Measurements from ENCODE around the gene NFIA. TPM values are rescaled to one million over a fixed set of nuclear protein-coding genes. Genes with fewer than 3 reads are reported as not detected.

Gene NFIA
- polyA plus RNA-seq, 3 donors = 1.4 to 5.3 (median 2.4) TPM

DNA sequence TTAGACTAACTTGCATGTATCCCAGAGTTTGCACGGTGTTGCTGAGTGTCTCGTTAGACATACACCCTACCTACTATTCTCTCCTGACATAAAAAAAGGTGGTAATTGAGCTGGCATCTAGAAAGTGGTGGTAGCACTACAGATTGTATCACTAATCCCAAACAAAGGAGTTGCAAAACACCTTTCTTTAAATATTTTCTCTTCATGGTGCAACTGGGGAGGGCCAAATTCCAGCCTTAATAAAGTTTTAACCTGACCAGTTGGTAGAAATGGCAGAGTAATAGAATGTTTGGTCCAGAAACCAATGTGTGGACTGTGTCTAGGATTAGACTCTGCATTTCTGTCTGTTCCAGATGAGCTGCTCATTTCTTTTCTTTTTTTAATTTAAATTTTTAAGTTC lies 40.0 kb downstream of the NFIA start:
- Mint-ChIP-seq H3K27me3 (ENCODE audit: low read depth in 3 of 3) (no peaks in the 10 kb centered on the region), H3K4me3 (no peak overlapping the region), H3K4me1 (peaks cover 11% of the 10 kb centered on the region), H3K36me3 (no peaks in the 10 kb centered on the region), H3K9me3 (no peaks in the 10 kb centered on the region), H3K27ac (no peak overlapping the region)
- intact Hi-C loops (cut with micrococcal nuclease) = no loop called here
- TF ChIP-seq, protein P1, sequence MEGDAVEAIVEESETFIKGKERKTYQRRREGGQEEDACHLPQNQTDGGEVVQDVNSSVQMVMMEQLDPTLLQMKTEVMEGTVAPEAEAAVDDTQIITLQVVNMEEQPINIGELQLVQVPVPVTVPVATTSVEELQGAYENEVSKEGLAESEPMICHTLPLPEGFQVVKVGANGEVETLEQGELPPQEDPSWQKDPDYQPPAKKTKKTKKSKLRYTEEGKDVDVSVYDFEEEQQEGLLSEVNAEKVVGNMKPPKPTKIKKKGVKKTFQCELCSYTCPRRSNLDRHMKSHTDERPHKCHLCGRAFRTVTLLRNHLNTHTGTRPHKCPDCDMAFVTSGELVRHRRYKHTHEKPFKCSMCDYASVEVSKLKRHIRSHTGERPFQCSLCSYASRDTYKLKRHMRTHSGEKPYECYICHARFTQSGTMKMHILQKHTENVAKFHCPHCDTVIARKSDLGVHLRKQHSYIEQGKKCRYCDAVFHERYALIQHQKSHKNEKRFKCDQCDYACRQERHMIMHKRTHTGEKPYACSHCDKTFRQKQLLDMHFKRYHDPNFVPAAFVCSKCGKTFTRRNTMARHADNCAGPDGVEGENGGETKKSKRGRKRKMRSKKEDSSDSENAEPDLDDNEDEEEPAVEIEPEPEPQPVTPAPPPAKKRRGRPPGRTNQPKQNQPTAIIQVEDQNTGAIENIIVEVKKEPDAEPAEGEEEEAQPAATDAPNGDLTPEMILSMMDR (IDR thresholded peaks at IDR 0.05) = no peak
- no peaks in the 10 kb centered on the region for H3K9me3 ChIP-seq (replicated peaks in 1 of 2; ENCODE audit: control insufficient read depth in 1 of 2, insufficient read depth in 1 of 2, low read length in 2 of 2)
- WGBS (ENCODE audit: insufficient coverage) = no CpG with 5 or more reads among the region's 2 CpGs
- H3K4me1 ChIP-seq (ENCODE audit: control insufficient read depth in 1 of 2, insufficient read depth in 2 of 2, low read length in 2 of 2) = peaks cover 0 to 9% of the 10 kb centered on the region in 2 donors
- H4K20me1 ChIP-seq (ENCODE audit: insufficient read depth, low read length) = no peaks in the 10 kb centered on the region
- H3K27ac ChIP-seq (ENCODE audit: low read depth in 1 of 2, low read length in 2 of 2) = no peak overlapping the region
- DNase-seq = no peak
- no peak overlapping the region for H3K4me2 ChIP-seq (replicated peaks; ENCODE audit: extremely low read depth, low read length, poor library complexity, severe bottlenecking)
- H3K9ac ChIP-seq (ENCODE audit: insufficient read depth, low read length, poor library complexity, severe bottlenecking) = no peak overlapping the region
- H3K4me3 ChIP-seq (replicated peaks in 1 of 3; ENCODE audit: low read depth in 2 of 3, low read length in 3 of 3) = no peak overlapping the region
- no peaks in the 10 kb centered on the region for H3K27me3 ChIP-seq (ENCODE audit: control insufficient read depth in 2 of 2, insufficient read depth in 2 of 2, low read length in 2 of 2)
- no peak overlapping the region for H2AFZ ChIP-seq (ENCODE audit: insufficient read depth, low read depth, low read length, poor library complexity, severe bottlenecking)
- H3K36me3 ChIP-seq (replicated peaks in 1 of 2; ENCODE audit: control insufficient read depth in 1 of 2, insufficient read depth in 2 of 2, low read length in 2 of 2) = no peaks in the 10 kb centered on the region
- no peaks in the 10 kb centered on the region for H3K79me2 ChIP-seq (ENCODE audit: insufficient read depth, low read length)

DNA sequence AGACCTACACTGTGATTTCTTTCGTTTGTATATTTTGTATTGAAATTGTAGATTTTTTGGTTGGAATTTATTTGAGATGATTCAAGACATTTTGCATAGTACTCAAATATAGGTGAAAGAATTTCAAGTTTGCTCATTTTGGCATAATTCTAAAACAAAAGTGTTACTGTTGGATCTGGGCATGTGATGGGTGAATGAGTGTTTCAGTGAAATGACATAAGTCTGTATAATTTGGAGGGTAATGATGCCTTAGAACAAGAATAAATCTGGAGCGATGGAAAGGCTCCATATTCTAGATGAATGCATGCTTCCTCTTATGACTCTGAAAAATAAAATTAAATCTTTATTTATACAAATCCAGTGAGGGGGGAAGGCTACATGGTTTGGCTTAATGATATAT lies 41.0 kb downstream of the NFIA start:
- Mint-ChIP-seq H3K27me3 (ENCODE audit: low read depth in 3 of 3) (no peaks in the 10 kb centered on the region), H3K4me3 (no peak overlapping the region), H3K36me3 (no peaks in the 10 kb centered on the region), H3K9me3 (no peaks in the 10 kb centered on the region), H3K4me1 (peaks cover 11% of the 10 kb centered on the region), H3K27ac (no peak overlapping the region)
- no peak overlapping the region for H3K4me3 ChIP-seq (replicated peaks in 1 of 3; ENCODE audit: low read depth in 2 of 3, low read length in 3 of 3)
- H3K9ac ChIP-seq (ENCODE audit: insufficient read depth, low read length, poor library complexity, severe bottlenecking) = no peak overlapping the region
- peaks cover 0 to 9% of the 10 kb centered on the region in 2 donors for H3K4me1 ChIP-seq (ENCODE audit: control insufficient read depth in 1 of 2, insufficient read depth in 2 of 2, low read length in 2 of 2)
- H3K27me3 ChIP-seq (ENCODE audit: control insufficient read depth in 2 of 2, insufficient read depth in 2 of 2, low read length in 2 of 2) = no peaks in the 10 kb centered on the region
- intact Hi-C loops (cut with micrococcal nuclease) = no loop called here
- no peaks in the 10 kb centered on the region for H3K9me3 ChIP-seq (replicated peaks in 1 of 2; ENCODE audit: control insufficient read depth in 1 of 2, insufficient read depth in 1 of 2, low read length in 2 of 2)
- no peaks in the 10 kb centered on the region for H4K20me1 ChIP-seq (ENCODE audit: insufficient read depth, low read length)
- TF ChIP-seq, protein P1 (IDR thresholded peaks at IDR 0.05) = no peak
- H3K79me2 ChIP-seq (ENCODE audit: insufficient read depth, low read length) = no peaks in the 10 kb centered on the region
- H3K4me2 ChIP-seq (replicated peaks; ENCODE audit: extremely low read depth, low read length, poor library complexity, severe bottlenecking) = no peak overlapping the region
- H3K36me3 ChIP-seq (replicated peaks in 1 of 2; ENCODE audit: control insufficient read depth in 1 of 2, insufficient read depth in 2 of 2, low read length in 2 of 2) = no peaks in the 10 kb centered on the region
- H2AFZ ChIP-seq (ENCODE audit: insufficient read depth, low read depth, low read length, poor library complexity, severe bottlenecking) = no peak overlapping the region
- no peak for DNase-seq
- WGBS (ENCODE audit: insufficient coverage) = no CpG with 5 or more reads among the region's 2 CpGs
- no peak overlapping the region for H3K27ac ChIP-seq (ENCODE audit: low read depth in 1 of 2, low read length in 2 of 2)
